Aortic smooth muscle cell (primary cell): ENCODE results near the gene KRTAP5-7. TPM values are rescaled to one million over a fixed set of nuclear protein-coding genes. Genes with fewer than 3 reads are reported as not detected.

ENCODE experiments used
- total RNA-seq: library from RNA; depleted of rRNA; stranded (reverse); fragments of >200 nt; gene quantifications from 2 replicates; pipeline ENCODE4 v1.2.3, GENCODE V29; 2014

Gene KRTAP5-7, protein sequence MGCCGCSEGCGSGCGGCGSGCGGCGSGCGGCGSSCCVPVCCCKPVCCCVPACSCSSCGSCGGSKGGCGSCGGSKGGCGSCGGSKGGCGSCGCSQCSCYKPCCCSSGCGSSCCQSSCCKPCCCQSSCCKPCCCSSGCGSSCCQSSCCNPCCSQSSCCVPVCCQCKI
- total RNA-seq, result 0.13 TPM in 1 of 2 replicates, not detected in the other

DNA sequence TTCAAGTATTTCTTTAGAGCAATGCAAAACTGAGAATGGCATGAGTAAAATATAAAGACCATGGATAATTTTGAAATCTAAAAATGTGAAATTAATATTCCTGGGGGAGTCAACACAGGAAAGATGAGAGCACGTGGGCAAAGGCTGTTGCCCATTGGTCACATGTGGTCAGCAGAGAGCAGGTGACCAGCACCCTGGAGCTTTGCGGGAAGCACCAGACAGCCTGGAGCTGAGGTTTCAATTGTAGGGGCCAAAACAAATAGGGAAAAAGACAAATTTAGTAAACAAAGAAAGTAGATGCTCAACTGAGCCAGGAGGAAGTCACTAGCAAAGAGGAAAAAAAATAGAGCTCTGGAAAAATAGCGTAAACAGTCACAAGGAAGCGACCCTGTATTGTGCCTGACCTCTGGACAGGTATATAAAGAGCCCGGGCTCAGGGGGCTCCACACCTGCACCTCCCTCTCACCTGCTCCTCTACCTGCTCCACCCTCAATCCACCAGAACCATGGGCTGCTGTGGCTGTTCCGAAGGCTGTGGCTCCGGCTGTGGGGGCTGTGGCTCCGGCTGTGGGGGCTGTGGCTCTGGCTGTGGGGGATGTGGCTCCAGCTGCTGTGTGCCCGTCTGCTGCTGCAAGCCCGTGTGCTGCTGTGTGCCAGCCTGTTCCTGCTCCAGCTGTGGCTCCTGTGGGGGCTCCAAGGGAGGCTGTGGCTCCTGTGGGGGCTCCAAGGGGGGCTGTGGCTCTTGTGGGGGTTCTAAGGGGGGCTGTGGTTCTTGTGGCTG is at the start of gene KRTAP5-7:
KRTAP5-7 (plus strand) TSS at position 472 of the 780 bp plus-strand sequence; CDS start at position 506, 34 bp downstream.

DNA sequence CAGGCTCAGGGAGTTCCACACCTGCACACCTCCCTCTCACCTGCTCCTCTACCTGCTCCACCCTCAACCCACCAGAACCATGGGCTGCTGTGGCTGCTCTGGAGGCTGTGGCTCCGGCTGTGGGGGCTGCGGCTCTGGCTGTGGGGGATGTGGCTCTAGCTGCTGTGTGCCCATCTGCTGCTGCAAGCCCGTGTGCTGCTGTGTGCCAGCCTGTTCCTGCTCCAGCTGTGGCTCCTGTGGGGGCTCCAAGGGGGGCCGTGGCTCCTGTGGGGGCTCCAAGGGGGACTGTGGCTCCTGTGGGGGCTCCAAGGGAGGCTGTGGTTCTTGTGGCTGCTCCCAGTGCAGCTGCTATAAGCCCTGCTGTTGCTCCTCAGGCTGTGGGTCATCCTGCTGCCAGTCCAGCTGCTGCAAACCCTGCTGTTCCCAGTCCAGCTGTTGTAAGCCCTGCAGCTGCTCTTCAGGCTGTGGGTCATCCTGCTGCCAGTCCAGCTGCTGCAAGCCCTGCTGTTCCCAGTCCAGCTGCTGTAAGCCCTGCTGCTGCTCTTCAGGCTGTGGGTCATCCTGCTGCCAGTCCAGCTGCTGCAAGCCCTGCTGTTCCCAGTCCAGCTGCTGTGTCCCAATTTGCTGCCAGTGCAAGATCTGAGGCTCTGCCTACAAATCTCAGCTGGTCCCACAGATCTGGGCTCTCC is 11.1 kb downstream of the KRTAP5-7 start, which contains the start of gene KRTAP5-8:
KRTAP5-8 (plus strand) TSS at position 49 of the 689 bp plus-strand sequence; CDS start at position 80, 31 bp downstream.

DNA sequence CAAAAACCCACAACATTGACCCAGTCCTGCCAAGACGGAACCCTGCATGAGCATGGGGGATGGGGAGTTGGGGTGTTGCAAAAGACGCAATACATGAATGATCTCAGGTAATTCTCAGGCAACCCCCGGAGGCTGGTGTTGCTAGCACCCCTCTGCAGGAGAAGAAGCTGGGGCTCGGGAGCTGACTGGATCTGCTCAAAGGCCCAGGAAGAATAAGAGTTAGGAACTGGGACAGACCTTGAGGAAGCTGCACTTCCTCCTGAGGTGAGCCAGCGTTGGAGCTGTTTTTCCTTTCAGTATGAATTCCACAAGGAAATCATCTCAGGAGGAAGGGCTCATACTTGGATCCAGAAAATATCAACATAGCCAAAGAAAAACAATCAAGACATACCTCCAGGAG is 21.1 kb downstream of the KRTAP5-7 start, which contains the start of gene KRTAP5-9:
KRTAP5-9 (plus strand) TSS at position 301 of the 400 bp plus-strand sequence. CDS start 238 bp downstream, outside the sequence.

DNA sequence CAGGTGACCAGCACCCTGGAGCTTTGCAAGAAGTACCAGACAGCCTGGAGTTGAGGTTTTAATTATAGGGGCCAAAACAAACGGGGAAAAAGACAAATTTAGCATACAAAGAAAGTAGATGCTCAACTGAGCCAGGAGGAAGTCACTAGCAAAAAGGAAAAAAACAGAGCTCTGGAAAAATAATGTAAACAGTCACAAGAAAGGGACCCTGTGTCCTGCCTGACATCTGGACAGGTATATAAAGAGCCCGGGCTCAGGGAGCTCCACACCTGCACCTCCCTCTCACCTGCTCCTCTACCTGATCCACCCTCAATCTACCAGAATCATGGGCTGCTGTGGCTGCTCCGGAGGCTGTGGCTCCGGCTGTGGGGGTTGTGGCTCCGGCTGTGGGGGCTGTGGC is 38.2 kb downstream of the KRTAP5-7 start, which contains the start of gene KRTAP5-10:
KRTAP5-10 (plus strand) TSS at position 301 of the 400 bp plus-strand sequence; CDS start at position 326, 25 bp downstream.

Other genes with a start within 250 kb of the KRTAP5-7 start
- 42.4 and 50.5 TPM in 2 replicates for gene DHCR7, start 78.9 kb upstream of the KRTAP5-7 start, total RNA-seq
- gene NADSYN1, start 74.1 kb upstream of the KRTAP5-7 start, total RNA-seq, result 57.0 and 60.9 TPM in 2 replicates
- not detected in 2 replicates for gene KRTAP5-8, start 10.8 kb downstream of the KRTAP5-7 start, total RNA-seq
- not detected in 2 replicates for gene KRTAP5-9, start 21.2 kb downstream of the KRTAP5-7 start, total RNA-seq
- not detected in 2 replicates for gene KRTAP5-10, start 38.3 kb downstream of the KRTAP5-7 start, total RNA-seq
- not detected in 2 replicates for gene KRTAP5-11, start 55.6 kb downstream of the KRTAP5-7 start, total RNA-seq